Measurements from ENCODE around the gene ZFP64.

DNA sequence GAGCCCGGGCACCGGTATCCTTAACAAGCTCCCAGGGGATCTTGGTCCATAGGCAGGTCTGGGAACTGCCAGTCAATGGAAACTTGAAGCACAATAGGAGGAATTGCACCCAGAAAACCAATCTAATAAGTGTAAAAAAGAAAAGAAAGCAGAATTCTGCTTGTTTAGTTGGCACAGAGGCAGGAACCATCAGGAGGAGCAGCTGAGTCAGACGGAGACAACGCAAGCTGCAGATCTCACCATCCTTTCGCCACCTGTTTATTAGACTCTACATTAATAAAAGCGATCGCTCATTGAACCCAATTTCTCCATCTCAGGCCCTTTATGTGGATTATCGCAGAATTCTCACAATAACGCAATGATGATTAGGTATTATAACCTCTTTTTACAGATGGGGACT is 9.8 kb downstream of the ZFP64 start:
- TF ChIP-seq, protein P1, sequence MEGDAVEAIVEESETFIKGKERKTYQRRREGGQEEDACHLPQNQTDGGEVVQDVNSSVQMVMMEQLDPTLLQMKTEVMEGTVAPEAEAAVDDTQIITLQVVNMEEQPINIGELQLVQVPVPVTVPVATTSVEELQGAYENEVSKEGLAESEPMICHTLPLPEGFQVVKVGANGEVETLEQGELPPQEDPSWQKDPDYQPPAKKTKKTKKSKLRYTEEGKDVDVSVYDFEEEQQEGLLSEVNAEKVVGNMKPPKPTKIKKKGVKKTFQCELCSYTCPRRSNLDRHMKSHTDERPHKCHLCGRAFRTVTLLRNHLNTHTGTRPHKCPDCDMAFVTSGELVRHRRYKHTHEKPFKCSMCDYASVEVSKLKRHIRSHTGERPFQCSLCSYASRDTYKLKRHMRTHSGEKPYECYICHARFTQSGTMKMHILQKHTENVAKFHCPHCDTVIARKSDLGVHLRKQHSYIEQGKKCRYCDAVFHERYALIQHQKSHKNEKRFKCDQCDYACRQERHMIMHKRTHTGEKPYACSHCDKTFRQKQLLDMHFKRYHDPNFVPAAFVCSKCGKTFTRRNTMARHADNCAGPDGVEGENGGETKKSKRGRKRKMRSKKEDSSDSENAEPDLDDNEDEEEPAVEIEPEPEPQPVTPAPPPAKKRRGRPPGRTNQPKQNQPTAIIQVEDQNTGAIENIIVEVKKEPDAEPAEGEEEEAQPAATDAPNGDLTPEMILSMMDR (IDR thresholded peaks at IDR 0.05), result no peak
- TF ChIP-seq, protein P2, sequence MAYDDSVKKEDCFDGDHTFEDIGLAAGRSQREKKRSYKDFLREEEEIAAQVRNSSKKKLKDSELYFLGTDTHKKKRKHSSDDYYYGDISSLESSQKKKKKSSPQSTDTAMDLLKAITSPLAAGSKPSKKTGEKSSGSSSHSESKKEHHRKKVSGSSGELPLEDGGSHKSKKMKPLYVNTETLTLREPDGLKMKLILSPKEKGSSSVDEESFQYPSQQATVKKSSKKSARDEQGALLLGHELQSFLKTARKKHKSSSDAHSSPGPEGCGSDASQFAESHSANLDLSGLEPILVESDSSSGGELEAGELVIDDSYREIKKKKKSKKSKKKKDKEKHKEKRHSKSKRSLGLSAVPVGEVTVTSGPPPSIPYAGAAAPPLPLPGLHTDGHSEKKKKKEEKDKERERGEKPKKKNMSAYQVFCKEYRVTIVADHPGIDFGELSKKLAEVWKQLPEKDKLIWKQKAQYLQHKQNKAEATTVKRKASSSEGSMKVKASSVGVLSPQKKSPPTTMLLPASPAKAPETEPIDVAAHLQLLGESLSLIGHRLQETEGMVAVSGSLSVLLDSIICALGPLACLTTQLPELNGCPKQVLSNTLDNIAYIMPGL (CRISPR knock-in tag; IDR thresholded peaks at IDR 0.05; ENCODE audit: borderline replicate concordance), result no peak
- TF ChIP-seq NFE2L2 (conservative IDR thresholded peaks at IDR 0.05; ENCODE audit: low read length) (no peak), MYC (IDR thresholded peaks at IDR 0.05; ENCODE audit: borderline replicate concordance, low read length) (no peak), KDM1A (IDR thresholded peaks at IDR 0.05; ENCODE audit: low read depth) (no peak), POLR2AphosphoS2 (conservative IDR thresholded peaks at IDR 0.05; ENCODE audit: low read length) (no peak), TFCP2L1 (CRISPR knock-in tag; IDR thresholded peaks at IDR 0.05) (no peak), JUN (IDR thresholded peaks at IDR 0.05) (no peak), BHLHE40 (IDR thresholded peaks at IDR 0.05; ENCODE audit: low read depth, low read length) (no peak), EP300 (IDR thresholded peaks at IDR 0.05) (no peak)
- TF ChIP-seq, protein P3, sequence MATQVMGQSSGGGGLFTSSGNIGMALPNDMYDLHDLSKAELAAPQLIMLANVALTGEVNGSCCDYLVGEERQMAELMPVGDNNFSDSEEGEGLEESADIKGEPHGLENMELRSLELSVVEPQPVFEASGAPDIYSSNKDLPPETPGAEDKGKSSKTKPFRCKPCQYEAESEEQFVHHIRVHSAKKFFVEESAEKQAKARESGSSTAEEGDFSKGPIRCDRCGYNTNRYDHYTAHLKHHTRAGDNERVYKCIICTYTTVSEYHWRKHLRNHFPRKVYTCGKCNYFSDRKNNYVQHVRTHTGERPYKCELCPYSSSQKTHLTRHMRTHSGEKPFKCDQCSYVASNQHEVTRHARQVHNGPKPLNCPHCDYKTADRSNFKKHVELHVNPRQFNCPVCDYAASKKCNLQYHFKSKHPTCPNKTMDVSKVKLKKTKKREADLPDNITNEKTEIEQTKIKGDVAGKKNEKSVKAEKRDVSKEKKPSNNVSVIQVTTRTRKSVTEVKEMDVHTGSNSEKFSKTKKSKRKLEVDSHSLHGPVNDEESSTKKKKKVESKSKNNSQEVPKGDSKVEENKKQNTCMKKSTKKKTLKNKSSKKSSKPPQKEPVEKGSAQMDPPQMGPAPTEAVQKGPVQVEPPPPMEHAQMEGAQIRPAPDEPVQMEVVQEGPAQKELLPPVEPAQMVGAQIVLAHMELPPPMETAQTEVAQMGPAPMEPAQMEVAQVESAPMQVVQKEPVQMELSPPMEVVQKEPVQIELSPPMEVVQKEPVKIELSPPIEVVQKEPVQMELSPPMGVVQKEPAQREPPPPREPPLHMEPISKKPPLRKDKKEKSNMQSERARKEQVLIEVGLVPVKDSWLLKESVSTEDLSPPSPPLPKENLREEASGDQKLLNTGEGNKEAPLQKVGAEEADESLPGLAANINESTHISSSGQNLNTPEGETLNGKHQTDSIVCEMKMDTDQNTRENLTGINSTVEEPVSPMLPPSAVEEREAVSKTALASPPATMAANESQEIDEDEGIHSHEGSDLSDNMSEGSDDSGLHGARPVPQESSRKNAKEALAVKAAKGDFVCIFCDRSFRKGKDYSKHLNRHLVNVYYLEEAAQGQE (IDR thresholded peaks at IDR 0.05), result no peak
- TF ChIP-seq, protein P4, sequence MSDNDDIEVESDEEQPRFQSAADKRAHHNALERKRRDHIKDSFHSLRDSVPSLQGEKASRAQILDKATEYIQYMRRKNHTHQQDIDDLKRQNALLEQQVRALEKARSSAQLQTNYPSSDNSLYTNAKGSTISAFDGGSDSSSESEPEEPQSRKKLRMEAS (IDR thresholded peaks at IDR 0.05), result no peak
- TF ChIP-seq, protein P5, sequence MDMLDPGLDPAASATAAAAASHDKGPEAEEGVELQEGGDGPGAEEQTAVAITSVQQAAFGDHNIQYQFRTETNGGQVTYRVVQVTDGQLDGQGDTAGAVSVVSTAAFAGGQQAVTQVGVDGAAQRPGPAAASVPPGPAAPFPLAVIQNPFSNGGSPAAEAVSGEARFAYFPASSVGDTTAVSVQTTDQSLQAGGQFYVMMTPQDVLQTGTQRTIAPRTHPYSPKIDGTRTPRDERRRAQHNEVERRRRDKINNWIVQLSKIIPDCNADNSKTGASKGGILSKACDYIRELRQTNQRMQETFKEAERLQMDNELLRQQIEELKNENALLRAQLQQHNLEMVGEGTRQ (IDR thresholded peaks at IDR 0.05), result no peak

Data from A549 (cell line).